HG02798 (cell line): ENCODE data around the gene ARHGEF17.

Experiments
- ATAC-seq: cut with Tn5 transposase; IDR thresholded peaks from one replicate; pipeline ENCODE4 v1.9.1; 2021; ENCODE audit warnings: mild to moderate bottlenecking; ENCODE audit not compliant: unreplicated experiment, poor library complexity

ARHGEF17 gene

GRCh38 chr11:73399636-73400035 lies 91.6 kb downstream of the ARHGEF17 start:
- ATAC-seq: no peak

- ATAC-seq: no peak
Measured at GRCh38 chr11:73400293-73400692, 92.2 kb downstream of the ARHGEF17 start.

- ATAC-seq: no peak
Measured at GRCh38 chr11:73401217-73401923, 93.3 kb downstream of the ARHGEF17 start.

GRCh38 chr11:73401924-73402833 lies 94.1 kb downstream of the ARHGEF17 start:
- ATAC-seq: no peak

- no peak for ATAC-seq
Measured at GRCh38 chr11:73402834-73403185, 94.7 kb downstream of the ARHGEF17 start.

- no peak for ATAC-seq
Measured at GRCh38 chr11:73403541-73403940, 95.5 kb downstream of the ARHGEF17 start.

- ATAC-seq: no peak
Measured at GRCh38 chr11:73404048-73404447, 96.0 kb downstream of the ARHGEF17 start.

GRCh38 chr11:73404506-73405145 lies 96.5 kb downstream of the ARHGEF17 start:
- no peak for ATAC-seq

- ATAC-seq: no peak
Measured at GRCh38 chr11:73405146-73405510, 97.1 kb downstream of the ARHGEF17 start.

- ATAC-seq: no peak
Measured at GRCh38 chr11:73406131-73406530, 98.1 kb downstream of the ARHGEF17 start.

GRCh38 chr11:73406619-73407018 lies 98.5 kb downstream of the ARHGEF17 start:
- no peak for ATAC-seq

GRCh38 chr11:73409431-73409830 lies 101.4 kb downstream of the ARHGEF17 start:
- ATAC-seq: no peak

- no peak for ATAC-seq
Measured at GRCh38 chr11:73410627-73411026, 102.6 kb downstream of the ARHGEF17 start.

- ATAC-seq: no peak
Measured at GRCh38 chr11:73411031-73411430, 103.0 kb downstream of the ARHGEF17 start.

- no peak for ATAC-seq
Measured at GRCh38 chr11:73412308-73412707, 104.2 kb downstream of the ARHGEF17 start.

- no peak for ATAC-seq
Measured at GRCh38 chr11:73413256-73413655, 105.2 kb downstream of the ARHGEF17 start.

GRCh38 chr11:73414977-73415651 lies 107.0 kb downstream of the ARHGEF17 start:
- ATAC-seq: no peak

- ATAC-seq: no peak
Measured at GRCh38 chr11:73415854-73416615, 108.0 kb downstream of the ARHGEF17 start.

- no peak for ATAC-seq
Measured at GRCh38 chr11:73416786-73417185, 108.7 kb downstream of the ARHGEF17 start.
